ENCODE measurements around the gene SASH3.

GRCh38 chrX:129744861-129745321 is 34.9 kb upstream of the SASH3 start:
- no peak for TF ChIP-seq FOXM1 (IDR thresholded peaks at IDR 0.05; ENCODE audit: borderline replicate concordance)
- TF ChIP-seq FOXK2 (IDR thresholded peaks at IDR 0.05): no peak
- TF ChIP-seq SP1 (IDR thresholded peaks at IDR 0.05): no peak
- no peak for TF ChIP-seq SUZ12 (IDR thresholded peaks at IDR 0.05)
- no peak for TF ChIP-seq NFRKB (IDR thresholded peaks at IDR 0.05)
- TF ChIP-seq TARDBP (IDR thresholded peaks at IDR 0.05): no peak
- no peak for TF ChIP-seq PKNOX1 (IDR thresholded peaks at IDR 0.05)
